Measurements from ENCODE around the gene SYCN.

The SYCN gene

DNA sequence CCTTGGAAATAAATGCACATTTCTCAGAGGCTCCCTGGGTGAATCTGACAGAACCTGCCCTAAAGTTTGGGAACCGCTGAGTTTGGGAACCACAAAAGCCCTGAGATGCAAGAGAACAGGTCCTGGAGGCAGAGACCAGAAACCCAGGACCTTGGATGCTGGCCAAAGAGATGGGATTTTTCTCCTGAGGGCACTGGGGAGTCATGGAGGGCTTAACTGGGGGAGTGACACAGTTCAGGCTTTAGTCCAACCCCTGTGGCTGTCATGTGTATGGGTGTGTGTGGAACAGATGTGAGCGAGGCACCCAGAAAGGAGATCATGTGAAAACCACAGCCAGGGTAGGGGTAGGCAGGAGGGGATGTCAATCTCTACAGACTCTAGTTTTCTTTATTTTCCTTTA, 11.2 kb downstream of the SYCN start:
- DNase-seq, result no peak

GRCh38 chr19:39190768-39191167, 13.3 kb downstream of the SYCN start:
- no peak for DNase-seq

GRCh38 chr19:39188960-39189359, 15.1 kb downstream of the SYCN start:
- DNase-seq, result no peak

- DNase-seq, result no peak
These were observed 16.5 kb downstream of the SYCN start for GRCh38 chr19:39187552-39187943.

- DNase-seq, result no peak
These were observed 17.7 kb downstream of the SYCN start for GRCh38 chr19:39186391-39186790.

- DNase-seq, result no peak
These were observed 21.0 kb downstream of the SYCN start for GRCh38 chr19:39183104-39183503.

GRCh38 chr19:39182174-39182505, 21.9 kb downstream of the SYCN start:
- DNase-seq, result no peak

DNA sequence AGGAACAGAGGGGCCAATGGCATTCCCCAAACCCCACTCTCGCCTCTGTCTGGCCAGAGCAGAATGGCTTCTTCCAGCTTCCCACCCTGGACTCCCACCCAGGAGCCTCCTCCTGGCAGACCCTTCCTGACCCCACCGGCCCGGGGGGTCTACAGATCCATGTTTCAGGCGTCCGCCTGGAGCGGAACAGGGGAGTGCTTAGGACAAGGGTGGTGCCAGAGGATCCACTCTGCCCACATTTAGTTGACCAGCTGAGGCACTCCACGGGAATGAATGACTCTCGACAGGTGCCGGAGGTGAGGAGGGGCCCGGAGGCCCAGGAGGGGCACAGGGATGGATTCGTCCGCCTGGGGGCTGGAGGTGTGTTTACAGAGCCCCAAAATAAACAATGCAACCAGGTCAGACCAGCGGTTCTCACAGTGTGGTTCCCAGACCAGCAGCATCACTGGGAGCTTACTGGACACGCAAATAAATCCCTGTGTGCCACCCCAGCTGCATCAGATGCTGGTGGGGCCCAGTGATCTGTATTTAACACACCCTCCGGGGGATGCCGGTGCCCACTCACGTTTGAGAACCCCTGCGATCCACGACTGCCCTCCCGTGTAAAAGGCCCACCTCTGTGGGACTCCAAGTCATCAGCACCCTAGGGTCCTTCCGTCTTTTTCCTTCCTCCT, 22.4 kb downstream of the SYCN start:
- no peak for DNase-seq

DNA sequence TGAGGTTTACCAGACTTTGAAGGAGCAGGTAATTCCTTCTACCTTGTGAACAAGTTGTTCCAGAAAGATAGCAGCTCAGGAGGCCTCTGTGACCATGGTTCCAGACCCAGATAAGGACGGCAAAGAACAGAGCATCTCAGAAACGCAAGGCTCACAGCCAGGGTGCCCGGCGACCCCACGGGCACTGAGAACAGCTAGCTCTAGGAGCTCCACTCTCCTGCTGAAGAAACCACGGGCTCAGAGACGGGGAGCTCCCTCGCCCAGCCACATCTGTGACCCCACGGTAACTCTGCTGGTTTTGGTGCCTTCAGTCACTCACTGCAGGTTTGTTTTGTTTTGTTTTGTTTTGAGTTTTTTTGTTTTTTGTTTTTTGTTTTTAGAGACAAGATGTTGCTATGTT, 23.3 kb downstream of the SYCN start:
- no peak for DNase-seq

DNA sequence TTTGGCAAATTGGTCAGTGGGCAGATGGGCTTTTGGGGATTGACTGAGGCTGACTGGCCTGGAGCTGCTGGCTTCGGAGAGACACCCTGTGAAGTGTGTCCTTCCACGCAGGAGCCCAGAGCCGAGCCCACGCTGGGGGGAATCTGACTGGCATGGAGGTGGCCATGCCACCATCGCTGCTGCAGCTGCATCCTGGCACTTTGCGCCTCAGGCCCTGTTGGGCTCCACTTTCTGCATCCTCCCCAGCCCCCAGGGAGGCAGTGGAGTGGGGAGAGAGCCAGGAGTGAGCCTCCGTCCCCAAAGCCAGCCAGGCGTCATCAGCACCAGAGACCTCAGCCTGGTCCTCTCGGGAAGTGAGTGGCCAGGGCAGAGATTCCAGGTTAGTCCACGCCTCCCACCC, 24.3 kb downstream of the SYCN start:
- DNase-seq, result no peak

DNA sequence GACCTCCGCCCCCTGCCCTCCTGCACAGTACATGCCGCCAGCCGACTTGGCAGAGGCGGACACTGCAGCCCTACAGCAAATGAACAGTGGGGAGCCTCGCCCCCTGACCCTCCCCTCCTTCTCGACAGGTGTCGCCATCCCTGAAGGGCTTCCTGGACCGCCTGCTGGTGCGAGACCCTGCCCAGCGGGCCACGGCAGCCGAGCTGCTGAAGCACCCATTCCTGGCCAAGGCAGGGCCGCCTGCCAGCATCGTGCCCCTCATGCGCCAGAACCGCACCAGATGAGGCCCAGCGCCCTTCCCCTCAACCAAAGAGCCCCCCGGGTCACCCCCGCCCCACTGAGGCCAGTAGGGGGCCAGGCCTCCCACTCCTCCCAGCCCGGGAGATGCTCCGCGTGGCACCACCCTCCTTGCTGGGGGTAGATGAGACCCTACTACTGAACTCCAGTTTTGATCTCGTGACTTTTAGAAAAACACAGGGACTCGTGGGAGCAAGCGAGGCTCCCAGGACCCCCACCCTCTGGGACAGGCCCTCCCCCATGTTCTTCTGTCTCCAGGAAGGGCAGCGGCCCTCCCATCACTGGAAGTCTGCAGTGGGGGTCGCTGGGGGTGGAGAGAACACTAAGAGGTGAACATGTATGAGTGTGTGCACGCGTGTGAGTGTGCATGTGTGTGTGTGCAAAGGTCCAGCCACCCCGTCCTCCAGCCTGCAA, 25.6 kb downstream of the SYCN start:
- DNase-seq, result no peak

- DNase-seq, result no peak
These were observed 26.3 kb downstream of the SYCN start for GRCh38 chr19:39177736-39178135.

DNA sequence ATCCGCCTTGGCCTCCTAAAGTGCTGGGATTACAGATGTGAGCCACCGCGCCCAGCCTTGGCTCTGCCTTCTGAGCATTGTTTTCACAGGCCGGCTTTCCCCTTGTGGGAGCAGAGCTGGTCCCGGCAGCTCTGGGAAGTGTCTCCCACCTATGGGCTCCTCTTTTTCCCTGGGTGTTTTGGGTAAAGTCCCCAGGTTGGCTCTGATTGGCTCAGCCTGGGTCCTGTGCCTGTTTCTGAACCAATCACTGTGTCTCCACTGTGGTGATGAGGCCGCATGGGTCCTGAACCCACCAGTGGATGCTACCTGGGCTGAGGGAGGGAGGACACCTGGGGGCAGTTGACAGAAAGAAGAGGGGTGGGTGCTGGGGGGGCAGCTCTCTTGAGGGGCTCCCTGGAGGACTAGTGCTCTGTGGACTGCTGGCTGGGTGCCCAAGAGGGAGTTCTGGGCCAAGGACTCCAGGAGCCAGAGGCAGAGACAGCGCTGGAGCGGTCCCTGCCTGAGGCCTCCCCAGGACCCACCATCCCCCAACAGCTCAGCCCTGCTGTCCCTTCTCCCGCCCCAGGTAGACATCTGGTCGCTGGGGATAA, 26.9 kb downstream of the SYCN start:
- DNase-seq, result no peak

GRCh38 chr19:39175564-39175963, 28.5 kb downstream of the SYCN start:
- DNase-seq, result no peak

DNA sequence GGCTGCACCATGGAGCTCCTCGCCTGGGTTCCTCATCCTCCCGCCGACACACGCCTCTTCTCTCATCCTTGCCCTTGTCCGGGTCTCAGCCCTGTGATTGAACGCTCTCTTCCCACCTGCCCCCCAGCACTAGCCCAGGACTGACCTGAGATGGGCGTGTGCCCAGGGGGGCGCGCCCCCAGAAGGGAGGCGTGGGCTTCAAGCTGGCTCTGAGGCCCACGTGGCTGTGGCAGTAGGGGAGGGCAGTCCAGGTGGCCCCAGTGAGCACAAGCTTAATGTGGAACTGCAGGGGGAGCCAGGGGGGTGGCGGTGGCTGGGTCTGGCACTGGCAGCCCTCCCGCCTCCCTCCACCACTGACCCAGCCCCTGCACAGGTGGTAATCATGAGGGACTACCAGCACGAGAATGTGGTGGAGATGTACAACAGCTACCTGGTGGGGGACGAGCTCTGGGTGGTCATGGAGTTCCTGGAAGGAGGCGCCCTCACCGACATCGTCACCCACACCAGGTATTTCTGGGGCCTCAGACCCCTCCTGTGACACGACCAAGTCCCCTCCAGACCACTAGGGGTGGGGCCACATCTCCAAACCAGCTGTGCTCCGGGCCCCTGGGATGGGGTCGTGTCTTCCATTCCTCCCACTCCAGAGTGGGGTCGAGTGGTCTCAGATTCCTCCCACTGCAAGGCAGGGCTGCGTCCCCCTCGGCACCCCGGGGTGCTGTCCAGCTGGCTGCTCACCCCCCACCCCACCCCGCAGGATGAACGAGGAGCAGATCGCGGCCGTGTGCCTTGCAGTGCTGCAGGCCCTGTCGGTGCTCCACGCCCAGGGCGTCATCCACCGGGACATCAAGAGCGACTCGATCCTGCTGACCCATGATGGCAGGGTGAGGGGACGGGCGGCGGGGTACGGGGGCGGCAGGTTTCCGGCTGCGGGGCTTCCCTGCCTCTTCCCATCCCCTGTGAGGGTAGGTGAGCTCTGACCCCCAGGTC, 29.2 kb downstream of the SYCN start:
- DNase-seq, result no peak

DNA sequence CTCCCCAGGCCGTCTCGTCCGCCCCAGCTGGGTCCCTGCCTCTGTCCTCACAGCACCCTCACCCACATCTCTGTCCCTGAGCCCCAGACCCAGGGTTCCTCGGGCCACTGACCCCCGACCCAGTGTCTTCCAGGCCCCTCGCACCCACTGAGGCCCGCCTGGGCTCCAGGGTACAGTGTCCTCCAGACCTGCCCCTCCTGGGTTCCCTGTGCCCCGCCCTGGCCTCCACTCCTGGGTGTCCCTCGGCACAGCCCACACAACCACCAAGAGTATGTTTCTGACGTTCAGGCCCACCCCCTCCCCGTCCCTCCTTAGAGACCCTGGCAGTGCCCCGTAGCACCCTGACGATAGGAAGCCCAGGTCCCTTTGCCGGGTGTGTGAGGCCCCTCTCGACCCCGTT, 29.9 kb downstream of the SYCN start:
- no peak for DNase-seq

DNA sequence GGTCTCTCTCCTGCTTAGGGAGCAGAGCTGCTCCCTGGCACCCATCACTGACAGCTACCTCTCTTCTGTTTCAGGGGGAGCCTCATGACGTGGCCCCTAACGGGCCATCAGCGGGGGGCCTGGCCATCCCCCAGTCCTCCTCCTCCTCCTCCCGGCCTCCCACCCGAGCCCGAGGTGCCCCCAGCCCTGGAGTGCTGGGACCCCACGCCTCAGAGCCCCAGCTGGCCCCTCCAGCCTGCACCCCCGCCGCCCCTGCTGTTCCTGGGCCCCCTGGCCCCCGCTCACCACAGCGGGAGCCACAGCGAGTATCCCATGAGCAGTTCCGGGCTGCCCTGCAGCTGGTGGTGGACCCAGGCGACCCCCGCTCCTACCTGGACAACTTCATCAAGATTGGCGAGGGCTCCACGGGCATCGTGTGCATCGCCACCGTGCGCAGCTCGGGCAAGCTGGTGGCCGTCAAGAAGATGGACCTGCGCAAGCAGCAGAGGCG, 30.5 kb downstream of the SYCN start:
- no peak for DNase-seq

DNA sequence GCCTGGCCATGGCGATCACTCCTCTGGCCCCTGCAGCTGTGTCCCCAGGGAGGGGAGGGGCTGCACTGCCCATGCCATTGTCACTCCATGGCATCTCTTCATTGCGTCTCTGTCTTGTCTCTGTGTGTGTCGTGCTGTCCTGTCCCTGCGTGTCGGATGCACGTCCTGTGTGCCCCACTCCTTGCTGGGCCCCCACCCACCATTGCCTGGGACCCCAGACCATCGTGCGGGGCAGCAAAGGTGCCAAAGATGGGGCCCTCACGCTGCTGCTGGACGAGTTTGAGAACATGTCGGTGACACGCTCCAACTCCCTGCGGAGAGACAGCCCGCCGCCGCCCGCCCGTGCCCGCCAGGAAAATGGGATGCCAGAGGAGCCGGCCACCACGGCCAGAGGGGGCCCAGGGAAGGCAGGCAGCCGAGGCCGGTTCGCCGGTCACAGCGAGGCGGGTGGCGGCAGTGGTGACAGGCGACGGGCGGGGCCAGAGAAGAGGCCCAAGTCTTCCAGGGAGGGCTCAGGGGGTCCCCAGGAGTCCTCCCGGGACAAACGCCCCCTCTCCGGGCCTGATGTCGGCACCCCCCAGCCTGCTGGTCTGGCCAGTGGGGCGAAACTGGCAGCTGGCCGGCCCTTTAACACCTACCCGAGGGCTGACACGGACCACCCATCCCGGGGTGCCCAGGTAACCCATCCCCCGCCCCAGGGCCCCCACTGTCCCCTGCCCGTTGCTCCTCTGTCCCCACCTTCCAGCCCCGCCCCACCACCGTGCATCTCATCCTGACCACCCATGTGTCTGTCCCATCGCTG, 31.2 kb downstream of the SYCN start:
- no peak for DNase-seq

GRCh38 chr19:39171479-39172465, 32.3 kb downstream of the SYCN start:
- no peak for DNase-seq

GRCh38 chr19:39170386-39171231, 33.5 kb downstream of the SYCN start:
- DNase-seq, result no peak

Data from NCI-H1105 treated with DMSO at 0.1 percent for 48 hours (cell line).